A549 (cell line): Measurements from ENCODE around the gene HERC2. TPM values are rescaled to one million over a fixed set of nuclear protein-coding genes. Genes with fewer than 3 reads are reported as not detected.

Source experiments
- ATAC-seq, 2 experiments: fragments of 200-7000 bp in 1 of 2; fragments of >200 bp in 1 of 2; cut with Nextera tagmentation in 1 of 2; cut with Tn5 transposase in 1 of 2; 3 replicates each; pipeline versions ENCODE4 v1.8.0 to v1.9.1; 2018 to 2020; ENCODE audit warnings: mild to moderate bottlenecking in 1 of 2, moderate library complexity in 1 of 2
- CTCF ChIA-PET: fragments of 300-600 bp; sonication (Branson Sonifier 250); formaldehyde crosslinking; extraction: SDS; loops from one replicate; lab custom pipeline; 2021; ENCODE audit warnings: antibody characterized with exemption, inconsistent platforms; lab: Yijun Ruan, JAX
- POLR2A ChIA-PET: fragments of 350-600 bp; formaldehyde crosslinking; extraction: SDS; loops from one replicate; lab custom pipeline; 2021; ENCODE audit warnings: antibody characterized with exemption, inconsistent platforms; lab: Yijun Ruan, JAX
- DNase-seq, 2 experiments: peaks; one replicate each; pipeline versions ENCODE4 v3.0.0 to v3.0.0-alpha.2; 2011 to 2016; ENCODE audit warnings: low read depth in 1 of 2, low spot score in 1 of 2
- FAIRE-seq: peaks from 2 replicates; lab custom pipeline; 2011; peaks lifted over from hg19 to GRCh38; lab: Jason Lieb, UNC
- H3K27ac ChIP-seq, 2 experiments: fragments of >200 bp; sonication (Bioruptor Twin); formaldehyde crosslinking; 3 replicates each; pipeline ENCODE4 v1.5.1; 2016 to 2017
- H3K4me1 ChIP-seq: fragments of >200 bp; sonication (Bioruptor Twin); formaldehyde crosslinking; 3 replicates; pipeline ENCODE4 v1.6.1; 2016
- H3K4me2 ChIP-seq: fragments of >200 bp; sonication (Bioruptor Twin); formaldehyde crosslinking; 3 replicates; pipeline ENCODE4 v1.6.1; 2016
- H3K4me3 ChIP-seq: fragments of >200 bp; sonication (Bioruptor Twin); formaldehyde crosslinking; 3 replicates; pipeline ENCODE4 v1.5.1; 2016
- H3K9me3 ChIP-seq: fragments of >200 bp; sonication (Bioruptor Twin); formaldehyde crosslinking; 3 replicates; pipeline ENCODE4 v1.6.1; 2016
- CBX2 ChIP-seq: fragments of 200-600 bp; sonication (generic); IDR thresholded peaks from 2 replicates; pipeline ENCODE4 v1.6.1; 2016; ENCODE audit warnings: low read depth, mild to moderate bottlenecking, borderline replicate concordance
- CEBPB ChIP-seq, 2 experiments: fragments of >200 bp in 1 of 2; sonication (Bioruptor Twin) in 1 of 2; formaldehyde crosslinking in 1 of 2; IDR thresholded peaks; 2 replicates each; pipeline ENCODE4 v1.6.1; 2012 to 2016
- CHD2 ChIP-seq: fragments of 150-350 bp; IDR thresholded peaks from 2 replicates; pipeline ENCODE4 v1.6.1; 2014; ENCODE audit warnings: low read length; ENCODE audit not compliant: partially characterized antibody
- EP300 ChIP-seq, 2 experiments: fragments of >200 bp; sonication (Bioruptor Twin); formaldehyde crosslinking; IDR thresholded peaks; 2 replicates in 1 of 2; 3 replicates in 1 of 2; pipeline ENCODE4 v1.6.1; 2016 to 2017
- GATA3 ChIP-seq: IDR thresholded peaks from 2 replicates; pipeline ENCODE4 v1.6.1; 2012; ENCODE audit warnings: borderline replicate concordance
- HOXB5 ChIP-seq: fragments of 250-450 bp; sonication (Bioruptor Pico); IDR thresholded peaks from 2 replicates; pipeline ENCODE4 v1.5.0; 2020; ENCODE audit warnings: mild to moderate bottlenecking, moderate library complexity
- MYC ChIP-seq: IDR thresholded peaks from 2 replicates; pipeline ENCODE4 v1.6.1; 2012; ENCODE audit warnings: mild to moderate bottlenecking, inconsistent platforms, low read length, improper control_type of control experiment, borderline replicate concordance
- POLR2A ChIP-seq: IDR thresholded peaks from 2 replicates; pipeline ENCODE4 v1.6.1; 2012; ENCODE audit warnings: mild to moderate bottlenecking, low read length
- RAD21 ChIP-seq, 2 experiments: fragments of >200 bp in 1 of 2; sonication (Bioruptor Twin) in 1 of 2; formaldehyde crosslinking in 1 of 2; IDR thresholded peaks in 1 of 2; conservative IDR thresholded peaks in 1 of 2; 2 replicates in 1 of 2; 3 replicates in 1 of 2; pipeline ENCODE4 v1.6.1; 2012 to 2018; ENCODE audit warnings: inconsistent platforms in 1 of 2
- RCOR1 ChIP-seq: fragments of 150-350 bp; IDR thresholded peaks from 2 replicates; pipeline ENCODE4 v1.6.1; 2014; ENCODE audit warnings: antibody characterized with exemption, low read length, low read depth
- RFX5 ChIP-seq: fragments of 450-650 bp; IDR thresholded peaks from 2 replicates; pipeline ENCODE4 v1.7.1; 2014; ENCODE audit warnings: antibody characterized with exemption, mild to moderate bottlenecking, moderate library complexity
- RNF2 ChIP-seq: fragments of 200-600 bp; sonication (generic); IDR thresholded peaks from 2 replicates; pipeline ENCODE4 v1.6.1; 2016; ENCODE audit warnings: low read depth, mild to moderate bottlenecking, antibody characterized with exemption, moderate library complexity, borderline replicate concordance
- SREBF2 ChIP-seq: fragments of 450-650 bp; IDR thresholded peaks from 2 replicates; pipeline ENCODE4 v1.6.1; 2014; ENCODE audit warnings: mild to moderate bottlenecking, moderate library complexity
- TP53 ChIP-seq: fragments of 250-450 bp; sonication (Bioruptor Pico); IDR thresholded peaks from 2 replicates; pipeline ENCODE4 v1.5.0; 2021; ENCODE audit warnings: mild to moderate bottlenecking, moderate library complexity
- WGBS: methylation state at CpG from one replicate; pipeline ENCODE4 v1.1.6; 2017; ENCODE audit errors: missing lambda C conversion rate; 5-methylcytosine and 5-hydroxymethylcytosine counted together
- polyA plus RNA-seq, 4 experiments: library from polyadenylated mRNA; depleted of rRNA in 3 of 4; stranded (reverse); fragments of >200 nt; fragmentation: RNase III in 1 of 4; extraction: RNeasy Plus Mini Kit Qiagen cat#74134 plus additional on column Dnase treatment in 1 of 4; gene quantifications; 2 replicates in 3 of 4; 3 replicates in 1 of 4; pipeline ENCODE4 v1.2.3, GENCODE V29; 2011 to 2017
- TF ChIP-seq, protein P1 (sequence below): fragments of >200 bp; sonication (Bioruptor Twin); formaldehyde crosslinking; IDR thresholded peaks from 2 replicates; pipeline ENCODE4 v1.6.1; 2016
- TF ChIP-seq, protein P2 (sequence below): fragments of 450-650 bp; IDR thresholded peaks from 2 replicates; pipeline ENCODE4 v1.6.1; 2014; ENCODE audit warnings: antibody characterized with exemption
- TF ChIP-seq, protein P3 (sequence below): fragments of 250-450 bp; sonication (Bioruptor Pico); IDR thresholded peaks from 2 replicates; pipeline ENCODE4 v1.5.0; 2021; ENCODE audit warnings: mild to moderate bottlenecking, moderate library complexity, borderline replicate concordance
- TF ChIP-seq, protein P4 (sequence below): fragments of 200-600 bp; sonication (generic); IDR thresholded peaks from 2 replicates; pipeline ENCODE4 v1.6.1; 2016; ENCODE audit warnings: antibody characterized with exemption, mild to moderate bottlenecking, moderate library complexity
- TF ChIP-seq, protein P5 (sequence below): IDR thresholded peaks from 2 replicates; pipeline ENCODE4 v1.6.1; 2012; ENCODE audit warnings: low read depth, borderline replicate concordance

The HERC2 gene
- polyA plus RNA-seq, 2 of the 4 experiments (the other 2 are of a cell fraction), result 31.4 to 32.8 TPM

DNA sequence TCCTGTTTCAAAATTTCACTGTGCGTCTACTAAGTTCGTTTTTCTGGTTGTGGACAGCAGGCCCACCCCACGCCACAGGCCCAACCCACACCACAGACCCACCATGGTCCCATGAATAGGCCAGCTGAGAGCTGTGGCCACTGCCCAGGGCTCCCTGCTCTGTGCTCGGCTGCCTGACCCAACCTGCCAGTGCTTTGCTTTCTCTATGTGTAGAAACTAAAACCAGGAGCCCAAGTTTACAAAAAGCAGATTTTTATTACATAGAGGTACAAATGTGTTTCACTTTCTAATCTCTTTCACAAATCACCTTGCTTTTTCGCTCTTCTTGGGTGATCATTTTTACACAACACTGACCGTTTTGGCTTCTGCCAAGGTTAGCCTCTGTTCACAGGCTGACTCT, 69.1 kb downstream of the HERC2 start:
- H3K4me1 ChIP-seq, result no peaks in the 10 kb centered on the region
- ChIA-PET CTCF (no interaction called here), POLR2A (no interaction called here)
- no peak overlapping the region for H3K4me2 ChIP-seq
- H3K9me3 ChIP-seq, result no peaks in the 10 kb centered on the region
- WGBS, result 89% methylated on average over 6 of the region's 6 CpGs
- FAIRE-seq (no peak), ATAC-seq (no peak), DNase-seq (no peak)
- TF ChIP-seq, protein P1, sequence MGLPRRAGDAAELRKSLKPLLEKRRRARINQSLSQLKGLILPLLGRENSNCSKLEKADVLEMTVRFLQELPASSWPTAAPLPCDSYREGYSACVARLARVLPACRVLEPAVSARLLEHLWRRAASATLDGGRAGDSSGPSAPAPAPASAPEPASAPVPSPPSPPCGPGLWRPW, result no peak
- TF ChIP-seq GATA3 (no peak), RAD21 (conservative IDR thresholded peaks at IDR 0.05 in 1 of 2, IDR thresholded peaks at IDR 0.05 in 1 of 2) (no peak)
- TF ChIP-seq, protein P2, sequence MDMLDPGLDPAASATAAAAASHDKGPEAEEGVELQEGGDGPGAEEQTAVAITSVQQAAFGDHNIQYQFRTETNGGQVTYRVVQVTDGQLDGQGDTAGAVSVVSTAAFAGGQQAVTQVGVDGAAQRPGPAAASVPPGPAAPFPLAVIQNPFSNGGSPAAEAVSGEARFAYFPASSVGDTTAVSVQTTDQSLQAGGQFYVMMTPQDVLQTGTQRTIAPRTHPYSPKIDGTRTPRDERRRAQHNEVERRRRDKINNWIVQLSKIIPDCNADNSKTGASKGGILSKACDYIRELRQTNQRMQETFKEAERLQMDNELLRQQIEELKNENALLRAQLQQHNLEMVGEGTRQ, result no peak
- no peak overlapping the region for H3K27ac ChIP-seq
- H3K4me3 ChIP-seq, result no peak overlapping the region

DNA sequence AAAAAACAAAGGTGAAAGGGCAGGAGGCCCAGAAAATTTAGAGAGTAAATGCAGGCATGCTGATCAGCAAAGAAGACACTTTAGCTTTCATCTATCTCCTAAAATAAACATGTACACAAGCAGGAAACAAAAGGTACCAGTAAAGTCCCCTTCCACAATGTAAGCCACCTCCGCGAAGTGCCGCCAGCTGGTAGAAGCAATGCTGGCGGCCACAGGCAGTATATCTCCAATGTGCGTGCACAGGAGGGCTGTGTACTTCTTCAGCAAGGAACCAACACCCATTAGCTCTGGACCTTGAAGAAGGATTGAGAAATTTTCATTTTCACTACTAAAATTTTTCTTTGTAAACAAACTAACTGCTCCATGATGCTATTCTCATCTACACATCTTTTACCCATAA, 75.4 kb downstream of the HERC2 start:
- Histone ChIP-seq H3K9me3 (peaks cover 8% of the 10 kb centered on the region; the same call in 1 of the 3 replicates), H3K27ac (no peak overlapping the region), H3K4me3 (no peak overlapping the region), H3K4me2 (no peak overlapping the region), H3K4me1 (no peaks in the 10 kb centered on the region)
- ATAC-seq (no peak), DNase-seq (no peak), FAIRE-seq (no peak)
- ChIA-PET POLR2A (no interaction called here), CTCF (no interaction called here)
- TF ChIP-seq CHD2 (no peak), CBX2 (no peak), RCOR1 (no peak), RFX5 (no peak), RAD21 (conservative IDR thresholded peaks at IDR 0.05 in 1 of 2, IDR thresholded peaks at IDR 0.05 in 1 of 2) (no peak), HOXB5 (CRISPR knock-in tag) (no peak), MYC (no peak), POLR2A (no peak), CEBPB (IDR thresholded peaks at IDR 0.05) (no peak), EP300 (IDR thresholded peaks at IDR 0.05) (no peak), SREBF2 (no peak), RNF2 (no peak), TP53 (CRISPR knock-in tag) (no peak)
- TF ChIP-seq, protein P3, sequence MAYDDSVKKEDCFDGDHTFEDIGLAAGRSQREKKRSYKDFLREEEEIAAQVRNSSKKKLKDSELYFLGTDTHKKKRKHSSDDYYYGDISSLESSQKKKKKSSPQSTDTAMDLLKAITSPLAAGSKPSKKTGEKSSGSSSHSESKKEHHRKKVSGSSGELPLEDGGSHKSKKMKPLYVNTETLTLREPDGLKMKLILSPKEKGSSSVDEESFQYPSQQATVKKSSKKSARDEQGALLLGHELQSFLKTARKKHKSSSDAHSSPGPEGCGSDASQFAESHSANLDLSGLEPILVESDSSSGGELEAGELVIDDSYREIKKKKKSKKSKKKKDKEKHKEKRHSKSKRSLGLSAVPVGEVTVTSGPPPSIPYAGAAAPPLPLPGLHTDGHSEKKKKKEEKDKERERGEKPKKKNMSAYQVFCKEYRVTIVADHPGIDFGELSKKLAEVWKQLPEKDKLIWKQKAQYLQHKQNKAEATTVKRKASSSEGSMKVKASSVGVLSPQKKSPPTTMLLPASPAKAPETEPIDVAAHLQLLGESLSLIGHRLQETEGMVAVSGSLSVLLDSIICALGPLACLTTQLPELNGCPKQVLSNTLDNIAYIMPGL (CRISPR knock-in tag), result no peak
- TF ChIP-seq, protein P4, sequence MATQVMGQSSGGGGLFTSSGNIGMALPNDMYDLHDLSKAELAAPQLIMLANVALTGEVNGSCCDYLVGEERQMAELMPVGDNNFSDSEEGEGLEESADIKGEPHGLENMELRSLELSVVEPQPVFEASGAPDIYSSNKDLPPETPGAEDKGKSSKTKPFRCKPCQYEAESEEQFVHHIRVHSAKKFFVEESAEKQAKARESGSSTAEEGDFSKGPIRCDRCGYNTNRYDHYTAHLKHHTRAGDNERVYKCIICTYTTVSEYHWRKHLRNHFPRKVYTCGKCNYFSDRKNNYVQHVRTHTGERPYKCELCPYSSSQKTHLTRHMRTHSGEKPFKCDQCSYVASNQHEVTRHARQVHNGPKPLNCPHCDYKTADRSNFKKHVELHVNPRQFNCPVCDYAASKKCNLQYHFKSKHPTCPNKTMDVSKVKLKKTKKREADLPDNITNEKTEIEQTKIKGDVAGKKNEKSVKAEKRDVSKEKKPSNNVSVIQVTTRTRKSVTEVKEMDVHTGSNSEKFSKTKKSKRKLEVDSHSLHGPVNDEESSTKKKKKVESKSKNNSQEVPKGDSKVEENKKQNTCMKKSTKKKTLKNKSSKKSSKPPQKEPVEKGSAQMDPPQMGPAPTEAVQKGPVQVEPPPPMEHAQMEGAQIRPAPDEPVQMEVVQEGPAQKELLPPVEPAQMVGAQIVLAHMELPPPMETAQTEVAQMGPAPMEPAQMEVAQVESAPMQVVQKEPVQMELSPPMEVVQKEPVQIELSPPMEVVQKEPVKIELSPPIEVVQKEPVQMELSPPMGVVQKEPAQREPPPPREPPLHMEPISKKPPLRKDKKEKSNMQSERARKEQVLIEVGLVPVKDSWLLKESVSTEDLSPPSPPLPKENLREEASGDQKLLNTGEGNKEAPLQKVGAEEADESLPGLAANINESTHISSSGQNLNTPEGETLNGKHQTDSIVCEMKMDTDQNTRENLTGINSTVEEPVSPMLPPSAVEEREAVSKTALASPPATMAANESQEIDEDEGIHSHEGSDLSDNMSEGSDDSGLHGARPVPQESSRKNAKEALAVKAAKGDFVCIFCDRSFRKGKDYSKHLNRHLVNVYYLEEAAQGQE, result no peak
- TF ChIP-seq, protein P5, sequence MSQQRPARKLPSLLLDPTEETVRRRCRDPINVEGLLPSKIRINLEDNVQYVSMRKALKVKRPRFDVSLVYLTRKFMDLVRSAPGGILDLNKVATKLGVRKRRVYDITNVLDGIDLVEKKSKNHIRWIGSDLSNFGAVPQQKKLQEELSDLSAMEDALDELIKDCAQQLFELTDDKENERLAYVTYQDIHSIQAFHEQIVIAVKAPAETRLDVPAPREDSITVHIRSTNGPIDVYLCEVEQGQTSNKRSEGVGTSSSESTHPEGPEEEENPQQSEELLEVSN, result no peak
- 95% methylated on average over 5 of the region's 5 CpGs for WGBS
